ENCODE data around the gene CLASP2.
"Not testable (repeated sequence)": the region's sequence is repeated elsewhere in the genome, so short reads cannot be mapped to it uniquely, and the experiment has no call there.

The CLASP2 gene

GRCh38 chr3:33717866-33718594 lies at the start of gene CLASP2:
Gene CLASP2 (minus strand): TSS chr3:33718254. CDS start chr3:33718002, 252 bp downstream.
- peak; percentile 83 for DNase-seq (ENCODE audit: low spot score)

GRCh38 chr3:33758864-33759263 lies 40.8 kb upstream of the CLASP2 start:
- no peak for DNase-seq (ENCODE audit: low spot score)

GRCh38 chr3:33758281-33758680 lies 40.2 kb upstream of the CLASP2 start:
- no peak for DNase-seq (ENCODE audit: low spot score)

- not testable (repeated sequence) for DNase-seq (ENCODE audit: low spot score)
These were observed 36.3 kb upstream of the CLASP2 start for GRCh38 chr3:33754391-33754790.

- DNase-seq (ENCODE audit: low spot score) = no peak
These were observed 33.3 kb upstream of the CLASP2 start for GRCh38 chr3:33751336-33751735.

- no peak for DNase-seq (ENCODE audit: low spot score)
These were observed 32.1 kb upstream of the CLASP2 start for GRCh38 chr3:33750211-33750548.

GRCh38 chr3:33749546-33750210 lies 31.6 kb upstream of the CLASP2 start:
- DNase-seq (ENCODE audit: low spot score) = no peak

GRCh38 chr3:33746416-33747116 lies 28.5 kb upstream of the CLASP2 start:
- no peak for DNase-seq (ENCODE audit: low spot score)

- no peak for DNase-seq (ENCODE audit: low spot score)
These were observed 19.1 kb upstream of the CLASP2 start for GRCh38 chr3:33737146-33737545.

GRCh38 chr3:33732394-33732793 lies 14.3 kb upstream of the CLASP2 start:
- no peak for DNase-seq (ENCODE audit: low spot score)

GRCh38 chr3:33729993-33730392 lies 11.9 kb upstream of the CLASP2 start:
- no peak for DNase-seq (ENCODE audit: low spot score)

- DNase-seq (ENCODE audit: low spot score) = no peak
These were observed 6.2 kb upstream of the CLASP2 start for GRCh38 chr3:33724256-33724655.

- DNase-seq (ENCODE audit: low spot score) = peak; percentile 42
These were observed 4.7 kb upstream of the CLASP2 start for GRCh38 chr3:33722626-33723370.

GRCh38 chr3:33722191-33722590 lies 4.1 kb upstream of the CLASP2 start:
- DNase-seq (ENCODE audit: low spot score) = no peak

GRCh38 chr3:33718595-33718907 lies 497 bp upstream of the CLASP2 start:
- no peak for DNase-seq (ENCODE audit: low spot score)

GRCh38 chr3:33717616-33717865 lies 513 bp downstream of the CLASP2 start:
- DNase-seq (ENCODE audit: low spot score) = peak; percentile 42

- DNase-seq (ENCODE audit: low spot score) = no peak
These were observed 1.8 kb downstream of the CLASP2 start for GRCh38 chr3:33716227-33716626.

GRCh38 chr3:33711100-33711499 lies 7.0 kb downstream of the CLASP2 start:
- no peak for DNase-seq (ENCODE audit: low spot score)

GRCh38 chr3:33706056-33706455 lies 12.0 kb downstream of the CLASP2 start:
- DNase-seq (ENCODE audit: low spot score) = no peak

- no peak for DNase-seq (ENCODE audit: low spot score)
These were observed 13.2 kb downstream of the CLASP2 start for GRCh38 chr3:33704891-33705290.

- no peak for DNase-seq (ENCODE audit: low spot score)
These were observed 18.8 kb downstream of the CLASP2 start for GRCh38 chr3:33699275-33699674.

GRCh38 chr3:33694944-33695343 lies 23.1 kb downstream of the CLASP2 start:
- DNase-seq (ENCODE audit: low spot score) = no peak

GRCh38 chr3:33690341-33690740 lies 27.7 kb downstream of the CLASP2 start:
- no peak for DNase-seq (ENCODE audit: low spot score)
